H1 (cell line): Measurements from ENCODE around the gene SCIMP. TPM values are rescaled to one million over a fixed set of nuclear protein-coding genes. Genes with fewer than 3 reads are reported as not detected.

Source experiments
- CTCF ChIA-PET: fragments of 300-600 bp; sonication (Branson Sonifier 250); formaldehyde crosslinking; loops from one replicate; lab custom pipeline; 2021; ENCODE audit not compliant: partially characterized antibody; lab: Charles Lee
- POLR2A ChIA-PET: fragments of 300-600 bp; sonication (Branson Sonifier 250); formaldehyde crosslinking; loops from one replicate; lab custom pipeline; 2021; ENCODE audit warnings: inconsistent platforms; ENCODE audit not compliant: partially characterized antibody; lab: Charles Lee
- DNase-seq, 2 experiments: peaks; one replicate each; pipeline versions ENCODE4 v3.0.0 to v3.0.0-alpha.2; 2010 to 2022; ENCODE audit warnings: low spot score in 2 of 2, low read depth in 1 of 2, mixed read lengths in 1 of 2
- FAIRE-seq: peaks from 2 replicates; lab custom pipeline; 2011; peaks lifted over from hg19 to GRCh38; lab: Jason Lieb, UNC
- H2AFZ ChIP-seq: 2 replicates; pipeline ENCODE4 v1.8.1; 2012; ENCODE audit warnings: low read length, inconsistent platforms
- H2AK5ac ChIP-seq: 2 replicates; pipeline ENCODE4 v1.6.1; 2013; ENCODE audit warnings: low read depth, low read length
- H2BK120ac ChIP-seq: replicated peaks from 2 replicates; pipeline ENCODE3; 2013; ENCODE audit warnings: low read depth, low read length, inconsistent platforms
- H2BK12ac ChIP-seq: 2 replicates; pipeline ENCODE4 v1.6.1; 2013; ENCODE audit warnings: low read depth, low read length
- H2BK15ac ChIP-seq: 2 replicates; pipeline ENCODE4 v1.6.1; 2013; ENCODE audit warnings: low read length
- H2BK20ac ChIP-seq: 2 replicates; pipeline ENCODE4 v1.6.1; 2013; ENCODE audit warnings: low read length
- H2BK5ac ChIP-seq: 2 replicates; pipeline ENCODE4 v1.6.1; 2013; ENCODE audit warnings: low read depth, low read length
- H3K14ac ChIP-seq: 2 replicates; pipeline ENCODE4 v1.6.1; 2013; ENCODE audit warnings: inconsistent platforms; ENCODE audit not compliant: insufficient read length
- H3K18ac ChIP-seq: 2 replicates; pipeline ENCODE4 v1.6.1; 2013; ENCODE audit warnings: low read length; ENCODE audit errors: extremely low read depth
- H3K23ac ChIP-seq: 2 replicates; pipeline ENCODE4 v1.6.1; 2013; ENCODE audit warnings: inconsistent platforms; ENCODE audit not compliant: insufficient read length
- H3K23me2 ChIP-seq: 2 replicates; pipeline ENCODE4 v1.6.1; 2013; ENCODE audit warnings: low read depth, low read length
- H3K27ac ChIP-seq: 2 replicates; pipeline ENCODE4 v1.6.1; 2011; ENCODE audit warnings: low read depth, low read length, inconsistent platforms
- H3K27me3 ChIP-seq, 4 experiments: replicated peaks in 1 of 4; 1 replicate in 1 of 4; 2 replicates in 3 of 4; pipeline versions ENCODE4 v1.6.1 to v1.8.1; 2011 to 2013; ENCODE audit warnings: low read length in 3 of 4, mild to moderate bottlenecking in 3 of 4, inconsistent platforms in 2 of 4, mixed read lengths in 2 of 4, moderate library complexity in 1 of 4; ENCODE audit not compliant: control insufficient read depth in 3 of 4, insufficient read depth in 3 of 4; ENCODE audit errors: extremely low read depth in 1 of 4
- H3K36me3 ChIP-seq, 4 experiments: 2 replicates each; pipeline versions ENCODE4 v1.6.1 to v1.8.1; 2011 to 2013; ENCODE audit warnings: mild to moderate bottlenecking in 4 of 4, low read length in 3 of 4, moderate library complexity in 2 of 4, control low read depth in 1 of 4, inconsistent platforms in 1 of 4; ENCODE audit not compliant: insufficient read depth in 4 of 4, control insufficient read depth in 2 of 4
- H3K4ac ChIP-seq: replicated peaks from 2 replicates; pipeline ENCODE3; 2013; ENCODE audit warnings: low read length, low read depth, mixed read lengths, inconsistent platforms; ENCODE audit not compliant: insufficient read length
- H3K4me1 ChIP-seq, 4 experiments: replicated peaks in 1 of 4; 1 replicate in 1 of 4; 2 replicates in 3 of 4; pipeline versions ENCODE4 v1.6.1 to v1.8.1; 2011 to 2013; ENCODE audit warnings: low read length in 3 of 4, inconsistent platforms in 2 of 4, mixed read lengths in 1 of 4; ENCODE audit not compliant: insufficient read depth in 4 of 4, control insufficient read depth in 3 of 4
- H3K4me2 ChIP-seq, 2 experiments: 2 replicates each; pipeline versions ENCODE4 v1.6.1 to v1.8.1; 2011 to 2013; ENCODE audit warnings: low read depth in 2 of 2, low read length in 2 of 2, control low read depth in 1 of 2, inconsistent platforms in 1 of 2, mild to moderate bottlenecking in 1 of 2; ENCODE audit not compliant: insufficient read depth in 1 of 2
- H3K4me3 ChIP-seq, 4 experiments: fragments of 200-600, 300-600 bp in 1 of 4; sonication (generic), shearing (Covaris generic), sonication (Bioruptor Twin) in 1 of 4; 2 replicates each; pipeline versions ENCODE4 v1.5.1 to v1.8.1; 2011 to 2016; ENCODE audit warnings: low read length in 4 of 4, low read depth in 3 of 4, control low read depth in 2 of 4, inconsistent platforms in 2 of 4, mild to moderate bottlenecking in 2 of 4, mixed read lengths in 1 of 4, moderate library complexity in 1 of 4; ENCODE audit not compliant: insufficient read depth in 2 of 4; ENCODE audit errors: extremely low read depth in 1 of 4
- H3K56ac ChIP-seq: replicated peaks from 2 replicates; pipeline ENCODE3; 2013; ENCODE audit warnings: low read depth, mild to moderate bottlenecking, mixed read lengths, low read length, inconsistent platforms; ENCODE audit not compliant: insufficient read length
- H3K79me1 ChIP-seq: 2 replicates; pipeline ENCODE4 v1.6.1; 2013; ENCODE audit warnings: low read depth, low read length, control low read depth
- H3K79me2 ChIP-seq, 2 experiments: 2 replicates each; pipeline versions ENCODE4 v1.6.1 to v1.8.1; 2012 to 2013; ENCODE audit warnings: low read length in 2 of 2, mild to moderate bottlenecking in 2 of 2, inconsistent platforms in 1 of 2; ENCODE audit not compliant: insufficient read depth in 2 of 2, control insufficient read depth in 1 of 2
- H3K9ac ChIP-seq, 4 experiments: replicated peaks in 1 of 4; 1 replicate in 1 of 4; 2 replicates in 3 of 4; pipeline versions ENCODE4 v1.6.1 to v1.8.1; 2011 to 2013; ENCODE audit warnings: low read depth in 3 of 4, low read length in 3 of 4, control low read depth in 2 of 4, mild to moderate bottlenecking in 2 of 4, moderate library complexity in 2 of 4, inconsistent platforms in 1 of 4; ENCODE audit errors: extremely low read depth in 1 of 4
- H3K9me3 ChIP-seq, 2 experiments: 2 replicates each; pipeline versions ENCODE4 v1.6.1 to v1.8.1; 2012 to 2013; ENCODE audit warnings: mild to moderate bottlenecking in 2 of 2, moderate library complexity in 2 of 2, control low read depth in 1 of 2, inconsistent platforms in 1 of 2, low read depth in 1 of 2, low read length in 1 of 2, mixed read lengths in 1 of 2; ENCODE audit not compliant: insufficient read depth in 2 of 2
- H4K20me1 ChIP-seq, 2 experiments: replicated peaks in 1 of 2; 2 replicates each; pipeline versions ENCODE3 to v1.8.1; 2011 to 2013; ENCODE audit warnings: inconsistent platforms in 2 of 2, low read length in 2 of 2, mild to moderate bottlenecking in 1 of 2; ENCODE audit not compliant: insufficient read depth in 2 of 2, control insufficient read depth in 1 of 2
- H4K5ac ChIP-seq: 2 replicates; pipeline ENCODE4 v1.6.1; 2013; ENCODE audit warnings: low read length, low read depth, mixed read lengths, inconsistent platforms; ENCODE audit not compliant: insufficient read length
- H4K8ac ChIP-seq: 2 replicates; pipeline ENCODE4 v1.8.0; 2013; ENCODE audit warnings: mild to moderate bottlenecking, moderate library complexity, low read length, inconsistent platforms; ENCODE audit not compliant: insufficient read depth; ENCODE audit errors: extremely low read depth
- H4K91ac ChIP-seq: replicated peaks from 2 replicates; pipeline ENCODE3; 2013; ENCODE audit warnings: low read length, mixed read lengths, inconsistent platforms; ENCODE audit not compliant: insufficient read length
- BRCA1 ChIP-seq: IDR thresholded peaks from 2 replicates; pipeline ENCODE4 v1.6.1; 2012; ENCODE audit warnings: low read depth, low read length, improper control_type of control experiment
- CBX8 ChIP-seq: fragments of 300-800, 300-1000 bp; sonication (generic); IDR thresholded peaks from 2 replicates; pipeline ENCODE4 v1.7.1; 2016; ENCODE audit warnings: low read depth, low read length, borderline replicate concordance
- CEBPB ChIP-seq: IDR thresholded peaks from 2 replicates; pipeline ENCODE4 v1.6.1; 2012; ENCODE audit warnings: low read depth, low read length
- JUN ChIP-seq: IDR thresholded peaks from 2 replicates; pipeline ENCODE4 v1.6.1; 2011; ENCODE audit warnings: low read depth, mild to moderate bottlenecking, improper control_type of control experiment, low read length
- NANOG ChIP-seq: IDR thresholded peaks from 2 replicates; pipeline ENCODE4 v1.6.1; 2011; ENCODE audit warnings: low read length, low read depth, mild to moderate bottlenecking, inconsistent platforms; ENCODE audit not compliant: insufficient read depth, poor library complexity, severe bottlenecking
- NRF1 ChIP-seq: IDR thresholded peaks from 2 replicates; pipeline ENCODE4 v1.6.1; 2011; ENCODE audit warnings: mild to moderate bottlenecking, low read depth, low read length, improper control_type of control experiment
- RXRA ChIP-seq: IDR thresholded peaks from 2 replicates; pipeline ENCODE4 v1.6.1; 2011; ENCODE audit warnings: low read depth, mild to moderate bottlenecking, low read length, moderate library complexity; ENCODE audit not compliant: insufficient read depth
- SIRT6 ChIP-seq: IDR thresholded peaks from one replicate; pipeline ENCODE4 v1.7.1; 2012; ENCODE audit warnings: low read length, inconsistent platforms
- TAF1 ChIP-seq: IDR thresholded peaks from 2 replicates; pipeline ENCODE4 v1.6.1; 2011; ENCODE audit warnings: mild to moderate bottlenecking, low read depth, low read length
- ZNF274 ChIP-seq: IDR thresholded peaks from 2 replicates; pipeline ENCODE4 v1.7.0; 2012; ENCODE audit warnings: low read length, borderline replicate concordance; ENCODE audit errors: extremely low read depth
- WGBS, 2 experiments: shearing (Covaris generic) in 1 of 2; methylation state at CpG; one replicate each; pipeline versions ENCODE4 v1.1.6 to v1.1.7; 2013 to 2015; ENCODE audit warnings: low lambda C conversion rate in 2 of 2, mixed read lengths in 2 of 2, inconsistent platforms in 1 of 2, low coverage in 1 of 2, missing lambda C conversion rate in 1 of 2; ENCODE audit not compliant: insufficient replicate concordance in 2 of 2, insufficient coverage in 1 of 2, insufficient read length in 1 of 2; ENCODE audit errors: extremely low coverage in 1 of 2, missing lambda C conversion rate in 1 of 2; 5-methylcytosine and 5-hydroxymethylcytosine counted together
- polyA plus RNA-seq, 7 experiments: library from polyadenylated mRNA; depleted of rRNA in 3 of 7; stranded (reverse) in 5 of 7; unstranded in 2 of 7; fragments of >200 nt in 5 of 7; fragments of 200-250 nt in 2 of 7; gene quantifications; 1 replicate in 5 of 7; 2 replicates in 1 of 7; 4 replicates in 1 of 7; pipeline versions ENCODE4 v1.2.1 to v1.2.3, GENCODE V29; 2011 to 2013; ENCODE audit warnings: missing spikeins in 2 of 7, mixed read lengths in 2 of 7
- total RNA-seq: library from RNA; stranded (reverse); fragmentation: NEBNext Ultra II Directional; extraction: Animal tissue kit (Norgen Biotek cat#: 25700); gene quantifications from 2 replicates; pipeline ENCODE4 v1.2.1, GENCODE V29; 2021

Gene SCIMP
- total and polyA plus RNA-seq, 2 of the 8 experiments (the other 6 are each of a cell fraction or from before 2014, with no cell fraction given) = not detected

DNA sequence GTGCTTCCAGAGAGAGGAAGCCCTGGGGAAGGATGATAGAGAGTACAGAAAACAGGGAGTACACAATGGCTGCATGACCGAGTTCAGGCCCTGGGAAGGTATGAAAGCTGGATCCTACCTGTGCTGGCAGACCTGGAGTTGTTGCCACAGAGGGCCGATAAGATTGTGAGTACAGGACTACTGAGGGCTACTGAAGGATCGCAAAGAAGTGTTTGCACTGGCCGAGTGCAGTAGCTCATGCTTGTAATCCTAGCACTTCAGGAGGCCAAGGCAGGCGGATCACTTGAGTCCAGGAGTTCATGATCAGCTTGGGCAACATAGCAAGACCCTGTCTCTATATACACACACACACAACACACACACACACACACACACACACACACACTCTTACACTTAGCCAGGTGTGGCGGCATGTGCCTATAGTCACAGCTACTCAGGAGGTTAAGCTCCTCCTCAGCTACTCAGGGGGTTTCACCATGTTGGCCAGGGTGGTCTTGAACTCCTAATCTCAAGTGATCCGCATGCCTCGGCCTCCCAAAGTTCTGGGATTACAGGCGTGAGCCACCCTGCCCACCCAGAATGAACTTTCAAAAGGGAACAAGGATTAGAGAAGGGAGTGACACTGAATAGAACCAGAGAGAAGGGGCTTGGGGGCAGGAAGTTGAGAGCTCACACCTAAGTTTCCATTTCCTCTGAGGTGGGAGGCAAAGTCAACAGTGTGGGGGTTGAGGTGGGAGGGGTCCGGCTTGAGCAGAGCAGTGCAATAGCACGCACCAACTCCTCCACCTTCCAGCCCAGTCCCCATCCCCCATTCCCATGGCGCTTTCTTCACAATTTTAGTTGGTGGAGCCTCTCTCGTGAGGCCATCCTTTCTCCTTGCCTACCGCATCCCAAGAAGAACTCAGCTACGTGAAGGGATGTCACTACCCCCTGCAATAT, 7.5 kb downstream of the SCIMP start:
- H2BK20ac ChIP-seq = no peak overlapping the region
- no peak for FAIRE-seq
- H2AK5ac ChIP-seq = no peak overlapping the region
- no peak overlapping the region for H2BK15ac ChIP-seq
- H3K4me1 ChIP-seq = no peaks in the 10 kb centered on the region
- H3K9ac ChIP-seq = no peak overlapping the region
- WGBS, 2 experiments = 87% methylated on average over 15 of the region's 15 CpGs; no CpG with 5 or more reads in 1 of the 2 experiments
- TF ChIP-seq NRF1 (no peak), BRCA1 (no peak), CEBPB (no peak), CBX8 (no peak), TAF1 (no peak), NANOG (no peak), SIRT6 (no peak), RXRA (no peak), ZNF274 (no peak), JUN (no peak)
- no peak overlapping the region for H2BK12ac ChIP-seq
- H4K91ac ChIP-seq = no peak overlapping the region
- no peaks in the 10 kb centered on the region for H3K79me1 ChIP-seq
- POLR2A ChIA-PET = no interaction called here
- no peaks in the 10 kb centered on the region for H3K79me2 ChIP-seq
- no peak overlapping the region for H2BK120ac ChIP-seq
- H3K4me2 ChIP-seq = no peak overlapping the region
- no peak overlapping the region for H2AFZ ChIP-seq
- H3K4ac ChIP-seq = no peak overlapping the region
- no peaks in the 10 kb centered on the region for H3K9me3 ChIP-seq
- H3K14ac ChIP-seq = no peak overlapping the region
- H3K23me2 ChIP-seq = no peaks in the 10 kb centered on the region
- no peak overlapping the region for H3K18ac ChIP-seq
- no peaks in the 10 kb centered on the region for H3K36me3 ChIP-seq
- no peaks in the 10 kb centered on the region for H4K20me1 ChIP-seq
- H2BK5ac ChIP-seq = no peak overlapping the region
- H3K4me3 ChIP-seq = no peak overlapping the region
- H4K5ac ChIP-seq = no peak overlapping the region
- no peak overlapping the region for H3K56ac ChIP-seq
- DNase-seq = no peak
- no peak overlapping the region for H4K8ac ChIP-seq
- H3K27ac ChIP-seq = no peak overlapping the region
- CTCF ChIA-PET = interaction anchor here (1.3 to 3.8 kb wide), 2 partner anchors 10 to 31 kb away, joined by 5 to 20 read pairs; no protein-coding TSS in a partner anchor
- no peaks in the 10 kb centered on the region; a peak in 1 of 7 replicates for H3K27me3 ChIP-seq
- no peak overlapping the region for H3K23ac ChIP-seq
